ENCODE results near the gene LPCAT1. TPM values are rescaled to one million over a fixed set of nuclear protein-coding genes. Genes with fewer than 3 reads are reported as not detected.

Gene LPCAT1
- total and polyA plus RNA-seq, 2 experiments from 2014 or later, result 78.0 to 255 TPM

DNA sequence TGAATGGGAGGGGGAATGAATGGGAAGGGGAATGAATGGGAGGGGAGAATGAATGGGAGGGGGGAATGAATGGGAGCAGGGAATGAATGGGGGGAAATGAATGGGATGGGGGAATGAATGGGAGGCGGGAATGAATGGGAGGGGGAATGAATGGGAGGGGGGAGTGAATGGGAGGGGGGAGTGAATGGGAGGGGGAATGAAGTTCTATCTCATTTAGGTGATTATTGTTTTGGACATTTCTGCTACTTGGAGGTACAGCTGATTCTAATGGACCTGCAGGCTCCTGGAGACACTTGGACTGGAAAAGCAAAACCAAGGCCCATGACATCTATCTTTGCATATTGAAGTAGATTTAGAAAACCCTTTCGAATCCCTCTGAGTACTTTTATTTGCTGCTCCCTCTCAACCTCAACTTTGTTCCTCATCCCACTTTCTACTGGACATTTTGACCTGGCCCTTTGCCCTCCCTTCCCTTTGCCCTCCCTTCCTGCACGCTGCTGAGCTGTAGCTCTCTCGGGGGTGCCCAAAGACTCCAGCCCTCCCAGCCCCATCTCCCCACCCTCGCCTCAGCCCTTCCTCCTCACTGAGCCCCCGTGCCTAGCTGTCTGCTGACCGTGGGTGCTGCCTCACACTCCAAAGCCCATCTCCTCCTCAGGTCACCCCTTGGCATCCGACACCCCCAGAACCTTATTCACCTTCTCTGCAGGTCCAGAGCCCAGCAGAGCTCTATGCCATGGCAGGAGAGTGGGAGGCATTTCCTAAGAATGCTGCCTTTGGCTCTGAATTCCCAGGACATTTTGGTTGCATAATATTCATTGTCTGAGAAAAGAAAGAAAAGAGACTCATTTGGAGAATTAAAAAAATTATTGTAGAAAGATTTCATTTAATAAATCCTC is 19.9 kb upstream of the LPCAT1 start (continued):
- TF ChIP-seq, protein P1, sequence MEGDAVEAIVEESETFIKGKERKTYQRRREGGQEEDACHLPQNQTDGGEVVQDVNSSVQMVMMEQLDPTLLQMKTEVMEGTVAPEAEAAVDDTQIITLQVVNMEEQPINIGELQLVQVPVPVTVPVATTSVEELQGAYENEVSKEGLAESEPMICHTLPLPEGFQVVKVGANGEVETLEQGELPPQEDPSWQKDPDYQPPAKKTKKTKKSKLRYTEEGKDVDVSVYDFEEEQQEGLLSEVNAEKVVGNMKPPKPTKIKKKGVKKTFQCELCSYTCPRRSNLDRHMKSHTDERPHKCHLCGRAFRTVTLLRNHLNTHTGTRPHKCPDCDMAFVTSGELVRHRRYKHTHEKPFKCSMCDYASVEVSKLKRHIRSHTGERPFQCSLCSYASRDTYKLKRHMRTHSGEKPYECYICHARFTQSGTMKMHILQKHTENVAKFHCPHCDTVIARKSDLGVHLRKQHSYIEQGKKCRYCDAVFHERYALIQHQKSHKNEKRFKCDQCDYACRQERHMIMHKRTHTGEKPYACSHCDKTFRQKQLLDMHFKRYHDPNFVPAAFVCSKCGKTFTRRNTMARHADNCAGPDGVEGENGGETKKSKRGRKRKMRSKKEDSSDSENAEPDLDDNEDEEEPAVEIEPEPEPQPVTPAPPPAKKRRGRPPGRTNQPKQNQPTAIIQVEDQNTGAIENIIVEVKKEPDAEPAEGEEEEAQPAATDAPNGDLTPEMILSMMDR (conservative IDR thresholded peaks at IDR 0.05; ENCODE audit: low read depth in 2 of 2), result no peak
- TF ChIP-seq, protein P2, sequence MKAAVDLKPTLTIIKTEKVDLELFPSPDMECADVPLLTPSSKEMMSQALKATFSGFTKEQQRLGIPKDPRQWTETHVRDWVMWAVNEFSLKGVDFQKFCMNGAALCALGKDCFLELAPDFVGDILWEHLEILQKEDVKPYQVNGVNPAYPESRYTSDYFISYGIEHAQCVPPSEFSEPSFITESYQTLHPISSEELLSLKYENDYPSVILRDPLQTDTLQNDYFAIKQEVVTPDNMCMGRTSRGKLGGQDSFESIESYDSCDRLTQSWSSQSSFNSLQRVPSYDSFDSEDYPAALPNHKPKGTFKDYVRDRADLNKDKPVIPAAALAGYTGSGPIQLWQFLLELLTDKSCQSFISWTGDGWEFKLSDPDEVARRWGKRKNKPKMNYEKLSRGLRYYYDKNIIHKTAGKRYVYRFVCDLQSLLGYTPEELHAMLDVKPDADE (IDR thresholded peaks at IDR 0.05), result no peak
- TF ChIP-seq EZH2 (IDR thresholded peaks at IDR 0.05; ENCODE audit: low read depth, unreplicated experiment) (no peak), EZH2phosphoT487 (IDR thresholded peaks at IDR 0.05; ENCODE audit: unreplicated experiment) (no peak), NANOG (IDR thresholded peaks at IDR 0.05; ENCODE audit: borderline replicate concordance) (no peak), STAT1 (IDR thresholded peaks at IDR 0.05; ENCODE audit: unreplicated experiment) (no peak)

DNA sequence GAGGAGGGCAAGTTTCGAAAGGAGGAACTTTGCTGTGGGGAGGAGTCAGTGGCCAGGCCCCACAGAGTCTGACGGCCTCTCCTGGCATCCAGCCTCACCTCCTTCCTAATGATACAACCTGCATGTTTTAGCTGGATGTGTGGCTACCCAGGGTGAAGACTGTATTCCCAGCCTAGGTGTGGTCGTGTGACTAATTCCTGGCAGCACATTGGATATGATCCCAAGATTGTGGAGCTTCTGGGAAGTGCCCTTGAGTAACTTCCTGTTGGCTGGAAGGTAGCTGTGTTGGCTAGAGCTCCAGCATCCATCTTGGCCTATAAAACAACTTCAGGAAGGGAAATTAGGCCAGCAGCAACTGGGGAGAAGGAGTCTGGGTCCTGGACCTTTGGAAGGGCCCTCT is 19.0 kb upstream of the LPCAT1 start:
- Histone ChIP-seq H3K36me3 (ENCODE audit: insufficient read depth) (no peaks in the 10 kb centered on the region), H3K27ac (ENCODE audit: low read depth) (no peak overlapping the region), H3K9me2 (ENCODE audit: insufficient read depth) (no peaks in the 10 kb centered on the region), H3K4me3 (no peak overlapping the region), H3F3A (replicated peaks; ENCODE audit: low read depth) (no peaks in the 10 kb centered on the region), H3K79me2 (replicated peaks; ENCODE audit: insufficient read depth) (no peaks in the 10 kb centered on the region), H3K27me3 (ENCODE audit: insufficient read depth) (no peaks in the 10 kb centered on the region), H3K4me1 (ENCODE audit: insufficient read depth) (no peaks in the 10 kb centered on the region), H4K20me1 (replicated peaks; ENCODE audit: insufficient read depth) (no peaks in the 10 kb centered on the region), H2AFZ (no peak overlapping the region), H3K4me2 (no peak overlapping the region)
- H3K9me3 Mint-ChIP-seq, result peaks cover 17% of the 10 kb centered on the region
- H3K27ac Mint-ChIP-seq, result no peak overlapping the region
- no peak overlapping the region for H3K4me3 Mint-ChIP-seq
- no peak for TF ChIP-seq ZNF114 (CRISPR knock-in tag; IDR thresholded peaks at IDR 0.05)
- DNase-seq (ENCODE audit: low spot score), result no peak
- peaks cover 7% of the 10 kb centered on the region for H3K27me3 Mint-ChIP-seq (ENCODE audit: insufficient read depth, low read depth, poor library complexity)
- no peak for ATAC-seq
- no peaks in the 10 kb centered on the region for H3K4me1 Mint-ChIP-seq
- H3K36me3 Mint-ChIP-seq (ENCODE audit: low read depth), result peaks cover 4% of the 10 kb centered on the region; the same call in 2 of the 3 replicates

DNA sequence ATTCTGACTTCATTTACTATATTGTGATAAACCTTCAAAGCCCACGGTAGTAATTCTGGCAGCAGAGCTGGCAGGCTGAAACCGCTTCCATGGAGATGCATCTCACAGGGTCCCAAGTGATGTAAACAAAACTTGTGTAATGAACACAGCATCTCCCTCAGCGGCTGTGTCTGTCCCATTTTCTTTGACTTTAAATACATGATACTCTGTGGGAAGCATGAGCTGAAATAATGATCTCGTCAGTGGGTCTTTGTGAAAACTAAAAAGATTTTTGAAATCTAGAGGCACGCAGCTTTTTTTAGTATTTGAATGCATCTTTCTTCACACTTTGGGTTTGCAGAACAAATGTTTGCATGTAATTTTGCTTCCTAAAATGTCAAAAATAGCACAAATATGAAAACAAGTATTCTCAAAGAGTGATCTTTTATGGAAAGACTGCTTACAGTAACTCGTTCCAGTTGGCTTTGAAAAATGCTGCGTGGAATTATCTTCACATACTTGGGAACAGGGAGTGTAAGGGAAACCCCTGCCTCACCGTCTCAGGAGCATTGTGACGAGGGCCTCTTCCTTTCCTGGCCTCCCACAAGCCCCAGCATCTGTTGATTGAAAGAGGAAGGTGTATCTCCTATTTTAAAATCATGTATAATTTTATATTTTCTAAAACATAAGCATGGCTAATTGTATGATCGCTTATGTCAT is 18.1 kb upstream of the LPCAT1 start:
- H3K27me3 Mint-ChIP-seq (ENCODE audit: insufficient read depth, low read depth, poor library complexity), result peaks cover 7% of the 10 kb centered on the region
- Histone ChIP-seq H3K36me3 (ENCODE audit: insufficient read depth) (no peaks in the 10 kb centered on the region), H3K9me2 (ENCODE audit: insufficient read depth) (no peaks in the 10 kb centered on the region), H4K20me1 (replicated peaks; ENCODE audit: insufficient read depth) (no peaks in the 10 kb centered on the region), H3K79me2 (replicated peaks; ENCODE audit: insufficient read depth) (no peaks in the 10 kb centered on the region), H3K4me3 (no peak overlapping the region), H3K27ac (ENCODE audit: low read depth) (no peak overlapping the region), H3K27me3 (ENCODE audit: insufficient read depth) (no peaks in the 10 kb centered on the region), H3K4me2 (no peak overlapping the region), H2AFZ (no peak overlapping the region), H3K4me1 (ENCODE audit: insufficient read depth) (no peaks in the 10 kb centered on the region), H3F3A (replicated peaks; ENCODE audit: low read depth) (no peaks in the 10 kb centered on the region)
- no peak overlapping the region for H3K27ac Mint-ChIP-seq
- H3K9me3 Mint-ChIP-seq, result peaks cover 17% of the 10 kb centered on the region
- peaks cover 4% of the 10 kb centered on the region; the same call in 2 of the 3 replicates for H3K36me3 Mint-ChIP-seq (ENCODE audit: low read depth)
- DNase-seq (ENCODE audit: low spot score) (no peak), ATAC-seq (no peak)
- no peaks in the 10 kb centered on the region for H3K4me1 Mint-ChIP-seq
- no peak overlapping the region for H3K4me3 Mint-ChIP-seq
- no peak for TF ChIP-seq NANOG (IDR thresholded peaks at IDR 0.05; ENCODE audit: borderline replicate concordance)
- TF ChIP-seq, protein P3, sequence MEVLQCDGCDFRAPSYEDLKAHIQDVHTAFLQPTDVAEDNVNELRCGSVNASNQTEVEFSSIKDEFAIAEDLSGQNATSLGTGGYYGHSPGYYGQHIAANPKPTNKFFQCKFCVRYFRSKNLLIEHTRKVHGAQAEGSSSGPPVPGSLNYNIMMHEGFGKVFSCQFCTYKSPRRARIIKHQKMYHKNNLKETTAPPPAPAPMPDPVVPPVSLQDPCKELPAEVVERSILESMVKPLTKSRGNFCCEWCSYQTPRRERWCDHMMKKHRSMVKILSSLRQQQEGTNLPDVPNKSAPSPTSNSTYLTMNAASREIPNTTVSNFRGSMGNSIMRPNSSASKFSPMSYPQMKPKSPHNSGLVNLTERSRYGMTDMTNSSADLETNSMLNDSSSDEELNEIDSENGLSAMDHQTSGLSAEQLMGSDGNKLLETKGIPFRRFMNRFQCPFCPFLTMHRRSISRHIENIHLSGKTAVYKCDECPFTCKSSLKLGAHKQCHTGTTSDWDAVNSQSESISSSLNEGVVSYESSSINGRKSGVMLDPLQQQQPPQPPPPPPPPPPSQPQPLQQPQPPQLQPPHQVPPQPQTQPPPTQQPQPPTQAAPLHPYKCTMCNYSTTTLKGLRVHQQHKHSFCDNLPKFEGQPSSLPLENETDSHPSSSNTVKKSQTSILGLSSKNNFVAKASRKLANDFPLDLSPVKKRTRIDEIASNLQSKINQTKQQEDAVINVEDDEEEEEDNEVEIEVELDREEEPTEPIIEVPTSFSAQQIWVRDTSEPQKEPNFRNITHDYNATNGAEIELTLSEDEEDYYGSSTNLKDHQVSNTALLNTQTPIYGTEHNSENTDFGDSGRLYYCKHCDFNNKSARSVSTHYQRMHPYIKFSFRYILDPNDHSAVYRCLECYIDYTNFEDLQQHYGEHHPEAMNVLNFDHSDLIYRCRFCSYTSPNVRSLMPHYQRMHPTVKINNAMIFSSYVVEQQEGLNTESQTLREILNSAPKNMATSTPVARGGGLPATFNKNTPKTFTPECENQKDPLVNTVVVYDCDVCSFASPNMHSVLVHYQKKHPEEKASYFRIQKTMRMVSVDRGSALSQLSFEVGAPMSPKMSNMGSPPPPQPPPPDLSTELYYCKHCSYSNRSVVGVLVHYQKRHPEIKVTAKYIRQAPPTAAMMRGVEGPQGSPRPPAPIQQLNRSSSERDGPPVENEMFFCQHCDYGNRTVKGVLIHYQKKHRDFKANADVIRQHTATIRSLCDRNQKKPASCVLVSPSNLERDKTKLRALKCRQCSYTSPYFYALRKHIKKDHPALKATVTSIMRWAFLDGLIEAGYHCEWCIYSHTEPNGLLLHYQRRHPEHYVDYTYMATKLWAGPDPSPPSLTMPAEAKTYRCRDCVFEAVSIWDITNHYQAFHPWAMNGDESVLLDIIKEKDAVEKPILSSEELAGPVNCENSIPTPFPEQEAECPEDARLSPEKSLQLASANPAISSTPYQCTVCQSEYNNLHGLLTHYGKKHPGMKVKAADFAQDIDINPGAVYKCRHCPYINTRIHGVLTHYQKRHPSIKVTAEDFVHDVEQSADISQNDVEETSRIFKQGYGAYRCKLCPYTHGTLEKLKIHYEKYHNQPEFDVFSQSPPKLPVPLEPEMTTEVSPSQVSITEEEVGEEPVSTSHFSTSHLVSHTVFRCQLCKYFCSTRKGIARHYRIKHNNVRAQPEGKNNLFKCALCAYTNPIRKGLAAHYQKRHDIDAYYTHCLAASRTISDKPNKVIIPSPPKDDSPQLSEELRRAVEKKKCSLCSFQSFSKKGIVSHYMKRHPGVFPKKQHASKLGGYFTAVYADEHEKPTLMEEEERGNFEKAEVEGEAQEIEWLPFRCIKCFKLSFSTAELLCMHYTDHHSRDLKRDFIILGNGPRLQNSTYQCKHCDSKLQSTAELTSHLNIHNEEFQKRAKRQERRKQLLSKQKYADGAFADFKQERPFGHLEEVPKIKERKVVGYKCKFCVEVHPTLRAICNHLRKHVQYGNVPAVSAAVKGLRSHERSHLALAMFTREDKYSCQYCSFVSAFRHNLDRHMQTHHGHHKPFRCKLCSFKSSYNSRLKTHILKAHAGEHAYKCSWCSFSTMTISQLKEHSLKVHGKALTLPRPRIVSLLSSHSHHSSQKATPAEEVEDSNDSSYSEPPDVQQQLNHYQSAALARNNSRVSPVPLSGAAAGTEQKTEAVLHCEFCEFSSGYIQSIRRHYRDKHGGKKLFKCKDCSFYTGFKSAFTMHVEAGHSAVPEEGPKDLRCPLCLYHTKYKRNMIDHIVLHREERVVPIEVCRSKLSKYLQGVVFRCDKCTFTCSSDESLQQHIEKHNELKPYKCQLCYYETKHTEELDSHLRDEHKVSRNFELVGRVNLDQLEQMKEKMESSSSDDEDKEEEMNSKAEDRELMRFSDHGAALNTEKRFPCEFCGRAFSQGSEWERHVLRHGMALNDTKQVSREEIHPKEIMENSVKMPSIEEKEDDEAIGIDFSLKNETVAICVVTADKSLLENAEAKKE (CRISPR knock-in tag; IDR thresholded peaks at IDR 0.05), result no peak

Data from GM23338 (cell line).